Heart right ventricle (tissue), 16 donors: ENCODE measurements around the gene ISM2. TPM values are rescaled to one million over a fixed set of nuclear protein-coding genes. Genes with fewer than 3 reads are reported as not detected.
"Not testable (repeated sequence)": the region's sequence is repeated elsewhere in the genome, so short reads cannot be mapped to it uniquely, and the experiment has no call there.

Experiments
- ATAC-seq, 8 donors: fragments of 200-7000 bp; cut with Tn5 transposase; one replicate each; pipeline ENCODE4 v1.9.1; 2020; ENCODE audit warnings: mild to moderate bottlenecking in 8 of 8, moderate library complexity in 8 of 8, moderate number of reproducible peaks in 1 of 8
- DNase-seq, 2 donors: peaks; one replicate each; pipeline ENCODE4 v3.0.0-alpha.2; 2020
- H3K27ac ChIP-seq, 10 donors: fragments of 200-600 bp; sonication (generic) in 2 of 10; one replicate each; pipeline versions ENCODE4 v1.5.0 to v1.8.0; 2020 to 2022; ENCODE audit warnings: mild to moderate bottlenecking in 3 of 10
- H3K27me3 ChIP-seq, 7 donors: fragments of 200-600 bp; one replicate each; pipeline ENCODE4 v1.8.0; 2021 to 2022; ENCODE audit warnings: mild to moderate bottlenecking in 2 of 7
- H3K36me3 ChIP-seq, 9 donors: fragments of 200-600 bp; sonication (generic) in 1 of 9; one replicate each; pipeline versions ENCODE4 v1.5.0 to v1.8.0; 2020 to 2022; ENCODE audit warnings: mild to moderate bottlenecking in 2 of 9
- H3K4me1 ChIP-seq, 9 donors: fragments of 200-600 bp; sonication (generic) in 1 of 9; one replicate each; pipeline versions ENCODE4 v1.5.0 to v1.8.0; 2020 to 2022; ENCODE audit warnings: mild to moderate bottlenecking in 4 of 9
- H3K4me3 ChIP-seq, 10 donors: fragments of 200-600 bp; sonication (generic) in 2 of 10; one replicate each; pipeline versions ENCODE4 v1.5.0 to v1.8.0; 2020 to 2022; ENCODE audit warnings: mild to moderate bottlenecking in 7 of 10, moderate library complexity in 2 of 10
- H3K9me3 ChIP-seq, 11 donors: fragments of 200-600 bp in 10 of 11; sonication (generic) in 2 of 11; one replicate each; pipeline versions ENCODE4 v1.5.0 to v1.8.0; 2013 to 2022; ENCODE audit warnings: mild to moderate bottlenecking in 2 of 11, control low read depth in 1 of 11, moderate library complexity in 1 of 11
- CTCF ChIP-seq, 9 donors: fragments of 200-600 bp; sonication (generic) in 2 of 9; IDR thresholded peaks; one replicate each; pipeline versions ENCODE4 v1.5.0 to v1.8.0; 2021 to 2022; ENCODE audit warnings: antibody characterized with exemption in 9 of 9, mild to moderate bottlenecking in 5 of 9, moderate library complexity in 1 of 9
- WGBS, 2 donors: extraction: QIAGEN DNeasy Blood & Tissue Kit; methylation state at CpG; one replicate each; pipeline ENCODE4 v1.1.7; 2013; ENCODE audit warnings: inconsistent platforms in 1 of 2; 5-methylcytosine and 5-hydroxymethylcytosine counted together
- intact Hi-C, 10 donors: fragments of 100-400 bp; cut with DNase I; formaldehyde crosslinking; loops; one replicate each; pipeline versions ENCODE4 v1.11.1 to v1.14.2; 2022
- polyA plus RNA-seq, 2 donors: library from polyadenylated mRNA; stranded (reverse); fragments of 200-250 nt; gene quantifications; one replicate each; pipeline ENCODE4 v1.2.3, GENCODE V29; 2013
- total RNA-seq, 10 donors: library from RNA; stranded (reverse); fragmentation: NEBNext Ultra II Directional in 3 of 10; extraction: Animal tissue kit (Norgen Biotek cat#: 25700) in 3 of 10; gene quantifications; one replicate each; pipeline versions ENCODE4 v1.2.1 to v1.2.4, GENCODE V29; 2021 to 2023
- donor health status: Arrhythmogenic right ventricular cardiomyopathy.
- donor health status: ischemic (EF 13 %, LVEDD 7.1; RV severe dilation, severe dysfunction).
- donor health status: healthy with polysubstance abuse.
- donor health status: DM: no; HTN: yes; CAD: no.
- donor health status: DM: no; HTN: no; CAD: no.
- donor health status: ischemic (EF 25% LVEDD 6.9; RV normal size, moderate dysfunction).
- donor health status: ischemic (EF 25% LVEDD 5.7; RV mildly dilated, moderate dysfunction).
- donor health status: healthy.
- donor health status: DM: yes; HTN: yes; CAD: no.
- donor health status: Ischemic cardiomyopathy.
- donor health status: ischemic (EF 35%, LVEDD 5.7; RV mildly dilated, moderate dysfunction).
- donor health status: nonischemic (EF 11% LVEDD 7.7; RV severe dilation, severe dysfunction).
- donor health status: DM: yes; HTN: yes; CAD: no.
- donor health status: PGD.
- donor health status: ischemic (EF 29% LVEDD 5.4; RV normal size, mild dysfunction).
- donor health status: nonischemic (EF 23%, LVEDD 6.1; RV moderate dilation, normal function).

ISM2 gene
- total and polyA plus RNA-seq, 12 donors: not detected

GRCh38 chr14:77531071-77531470 lies 32.5 kb upstream of the ISM2 start:
- DNase-seq (no peak), ATAC-seq (no peak)
- Histone ChIP-seq H3K27ac (no peak overlapping the region), H3K9me3 (no peaks in the 10 kb centered on the region), H3K4me1 (no peaks in the 10 kb centered on the region), H3K27me3 (no peaks in the 10 kb centered on the region), H3K4me3 (no peak overlapping the region), H3K36me3 (peaks cover 0 to 33% (median 0%) of the 10 kb centered on the region in 9 donors)
- intact Hi-C loops: no loop called here
- no peak for TF ChIP-seq CTCF (IDR thresholded peaks at IDR 0.05)

- no peak for TF ChIP-seq CTCF (IDR thresholded peaks at IDR 0.05)
- Histone ChIP-seq H3K4me3 (no peak overlapping the region), H3K36me3 (peaks cover 0 to 27% (median 0%) of the 10 kb centered on the region in 9 donors), H3K27me3 (no peaks in the 10 kb centered on the region), H3K9me3 (no peaks in the 10 kb centered on the region), H3K27ac (no peak overlapping the region), H3K4me1 (no peaks in the 10 kb centered on the region)
- ATAC-seq (no peak), DNase-seq (no peak)
- intact Hi-C loops: no loop called here
Measured at GRCh38 chr14:77529963-77530362, 31.3 kb upstream of the ISM2 start.

DNA sequence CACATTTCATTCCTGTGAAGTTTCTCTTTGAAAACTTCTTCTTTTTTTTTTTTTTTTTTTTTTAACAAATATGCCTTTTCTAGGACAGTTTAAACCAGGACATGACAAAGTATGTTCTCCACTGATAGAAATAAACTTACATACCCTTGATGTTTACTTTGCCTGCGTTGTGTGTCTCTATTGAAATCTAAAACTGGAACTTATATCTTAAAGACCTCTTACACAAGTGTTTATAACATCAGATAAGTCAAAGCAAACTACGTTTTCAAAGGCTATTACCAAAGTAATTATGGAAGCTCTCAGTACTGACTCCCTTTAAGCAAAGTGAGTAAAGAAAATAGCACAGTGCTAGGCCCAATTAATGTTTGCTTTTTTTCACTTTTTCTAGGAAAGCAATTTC lies 30.6 kb upstream of the ISM2 start:
- Histone ChIP-seq H3K36me3 (peaks cover 0 to 30% (median 0%) of the 10 kb centered on the region in 9 donors), H3K27ac (no peak overlapping the region), H3K27me3 (no peaks in the 10 kb centered on the region), H3K9me3 (no peaks in the 10 kb centered on the region), H3K4me1 (no peaks in the 10 kb centered on the region), H3K4me3 (no peak overlapping the region)
- no peak for DNase-seq
- no peak for TF ChIP-seq CTCF (IDR thresholded peaks at IDR 0.05)
- WGBS, 2 donors: 82 to 91% methylated on average over 2 of the region's 2 CpGs
- intact Hi-C loops: no loop called here
- ATAC-seq: no peak

- H3K27me3 ChIP-seq, ATAC-seq, H3K9me3 ChIP-seq, H3K4me1 ChIP-seq, H3K4me3 ChIP-seq, DNase-seq, intact Hi-C loops, H3K27ac ChIP-seq: not testable (repeated sequence)
- 94% methylated on average over 5 of the region's 5 CpGs for WGBS, 2 donors
- H3K36me3 ChIP-seq: peaks cover 0 to 35% (median 0%) of the 10 kb centered on the region in 9 donors
Measured at GRCh38 chr14:77528701-77529100, 30.1 kb upstream of the ISM2 start.

DNA sequence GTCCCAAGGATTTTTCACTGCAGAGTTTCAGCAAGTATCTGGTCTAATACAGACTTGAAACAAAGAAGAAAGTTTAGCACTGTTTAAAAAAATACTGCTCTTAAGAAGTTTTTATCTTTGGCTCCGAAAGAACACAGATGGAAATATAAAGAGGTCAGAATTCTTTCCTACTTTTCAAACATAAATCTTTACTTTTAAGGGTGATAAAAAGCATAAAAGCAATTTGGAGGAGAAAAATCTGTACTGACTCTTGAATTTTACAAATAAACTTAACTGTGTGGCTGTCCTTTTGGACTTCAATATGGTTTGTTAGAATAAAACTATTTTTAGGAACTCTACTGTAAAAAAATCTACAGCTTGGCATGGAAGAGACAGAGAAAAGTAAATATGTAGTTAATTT lies 27.6 kb upstream of the ISM2 start:
- no peak for TF ChIP-seq CTCF (IDR thresholded peaks at IDR 0.05)
- Histone ChIP-seq H3K4me3 (no peak overlapping the region), H3K27me3 (no peaks in the 10 kb centered on the region), H3K36me3 (peaks cover 0 to 49% (median 5%) of the 10 kb centered on the region in 9 donors), H3K4me1 (no peaks in the 10 kb centered on the region), H3K9me3 (no peaks in the 10 kb centered on the region), H3K27ac (no peak overlapping the region)
- intact Hi-C loops: no loop called here
- ATAC-seq (no peak), DNase-seq (no peak)
- 57 to 61% methylated on average over 1 of the region's 1 CpG for WGBS, 2 donors
